Iris pigment epithelial cell (primary cell): ENCODE measurements around the gene FAM200C.
A peak's percentile ranks its signal among the peaks of the same experiment; 100 is the strongest.
"Not testable (repeated sequence)": the region's sequence is repeated elsewhere in the genome, so short reads cannot be mapped to it uniquely, and the experiment has no call there.

Source experiments
- DNase-seq: peaks from one replicate; pipeline ENCODE4 v3.0.0-alpha.2; 2011; ENCODE audit warnings: low read depth

The FAM200C gene

GRCh38 chr5:160399402-160400353 lies at the start of gene FAM200C:
FAM200C (minus strand) TSS chr5:160400054; CDS start chr5:160395490, 4,564 bp downstream.
- DNase-seq = peak; percentile 94

- no peak for DNase-seq
These were observed 49.6 kb upstream of the FAM200C start for GRCh38 chr5:160449458-160449857.

GRCh38 chr5:160448886-160449285 lies 49.0 kb upstream of the FAM200C start:
- DNase-seq = no peak

GRCh38 chr5:160445751-160446150 lies 45.9 kb upstream of the FAM200C start:
- DNase-seq = no peak

- no peak for DNase-seq
These were observed 45.3 kb upstream of the FAM200C start for GRCh38 chr5:160445132-160445531.

GRCh38 chr5:160444407-160444806 lies 44.6 kb upstream of the FAM200C start:
- DNase-seq = no peak

- DNase-seq = no peak
These were observed 43.1 kb upstream of the FAM200C start for GRCh38 chr5:160442824-160443431.

- DNase-seq = peak; percentile 31
These were observed 41.5 kb upstream of the FAM200C start for GRCh38 chr5:160441311-160441781.

GRCh38 chr5:160439205-160439600 lies 39.3 kb upstream of the FAM200C start:
- peak; percentile 65 for DNase-seq

GRCh38 chr5:160438316-160439204 lies 38.7 kb upstream of the FAM200C start:
- DNase-seq = peak; percentile 66

GRCh38 chr5:160437271-160437670 lies 37.4 kb upstream of the FAM200C start:
- no peak for DNase-seq

GRCh38 chr5:160436661-160437060 lies 36.8 kb upstream of the FAM200C start:
- DNase-seq = not testable (repeated sequence)

GRCh38 chr5:160436017-160436416 lies 36.2 kb upstream of the FAM200C start:
- DNase-seq = no peak

- DNase-seq = no peak
These were observed 35.7 kb upstream of the FAM200C start for GRCh38 chr5:160435532-160435931.

GRCh38 chr5:160434022-160434531 lies 34.2 kb upstream of the FAM200C start:
- no peak for DNase-seq

GRCh38 chr5:160432787-160433186 lies 32.9 kb upstream of the FAM200C start:
- DNase-seq = no peak

- no peak for DNase-seq
These were observed 32.3 kb upstream of the FAM200C start for GRCh38 chr5:160432196-160432595.

GRCh38 chr5:160427607-160428006 lies 27.8 kb upstream of the FAM200C start:
- DNase-seq = no peak

- DNase-seq = no peak
These were observed 23.2 kb upstream of the FAM200C start for GRCh38 chr5:160423099-160423498.

- peak; percentile 98 for DNase-seq
These were observed 21.9 kb upstream of the FAM200C start, which contains the start of gene PTTG1 for GRCh38 chr5:160421625-160422258. PTTG1 (plus strand) TSS chr5:160421855; CDS start chr5:160422313, 458 bp downstream.

- no peak for DNase-seq
These were observed 20.4 kb upstream of the FAM200C start for GRCh38 chr5:160420331-160420610.
